HEK293 (cell line): Measurements from ENCODE around the gene IRAK1BP1.

Experiments
- KLF9 ChIP-seq: fragments of 450-650 bp; formaldehyde crosslinking; IDR thresholded peaks from 2 replicates; pipeline ENCODE4 v1.5.1; 2016; ENCODE audit warnings: missing biosample characterization, missing genetic modification characterization, low read depth
- SETDB1 ChIP-seq: IDR thresholded peaks from one replicate; pipeline ENCODE4 v1.6.1; 2017; ENCODE audit warnings: mild to moderate bottlenecking, low read length, moderate library complexity, mixed read lengths; ENCODE audit not compliant: insufficient read length
- ZFP41 ChIP-seq: fragments of 450-650 bp; formaldehyde crosslinking; IDR thresholded peaks from 2 replicates; pipeline ENCODE4 v1.5.1; 2016; ENCODE audit warnings: missing biosample characterization, missing genetic modification characterization, borderline replicate concordance
- ZNF2 ChIP-seq: fragments of 450-650 bp; formaldehyde crosslinking; IDR thresholded peaks from 2 replicates; pipeline ENCODE4 v1.5.1; 2016; ENCODE audit warnings: missing biosample characterization, missing genetic modification characterization
- ZNF202 ChIP-seq: fragments of 450-650 bp; formaldehyde crosslinking; IDR thresholded peaks from 2 replicates; pipeline ENCODE4 v1.5.1; 2016; ENCODE audit warnings: missing biosample characterization, missing genetic modification characterization, borderline replicate concordance
- ZNF530 ChIP-seq: fragments of 450-650 bp; formaldehyde crosslinking; IDR thresholded peaks from 2 replicates; pipeline ENCODE4 v1.5.1; 2016; ENCODE audit warnings: low read depth, missing biosample characterization, missing genetic modification characterization
- ZNF549 ChIP-seq: fragments of 450-650 bp; IDR thresholded peaks from 2 replicates; pipeline ENCODE4 v1.5.1; 2018; ENCODE audit warnings: missing biosample characterization, missing genetic modification characterization, mild to moderate bottlenecking, inconsistent platforms, moderate library complexity
- TF ChIP-seq, protein P1 (sequence below): fragments of 450-650 bp; formaldehyde crosslinking; IDR thresholded peaks from 2 replicates; pipeline ENCODE4 v1.5.1; 2016; ENCODE audit warnings: missing biosample characterization, missing genetic modification characterization
- TF ChIP-seq, protein P2 (sequence below): fragments of 450-650 bp; formaldehyde crosslinking; IDR thresholded peaks from 2 replicates; pipeline ENCODE4 v1.5.1; 2016; ENCODE audit warnings: missing biosample characterization, missing genetic modification characterization
- TF ChIP-seq, protein P3 (sequence below): fragments of 450-650 bp; IDR thresholded peaks from 2 replicates; pipeline ENCODE4 v1.5.1; 2018; ENCODE audit warnings: missing biosample characterization, mild to moderate bottlenecking, missing genetic modification characterization

DNA sequence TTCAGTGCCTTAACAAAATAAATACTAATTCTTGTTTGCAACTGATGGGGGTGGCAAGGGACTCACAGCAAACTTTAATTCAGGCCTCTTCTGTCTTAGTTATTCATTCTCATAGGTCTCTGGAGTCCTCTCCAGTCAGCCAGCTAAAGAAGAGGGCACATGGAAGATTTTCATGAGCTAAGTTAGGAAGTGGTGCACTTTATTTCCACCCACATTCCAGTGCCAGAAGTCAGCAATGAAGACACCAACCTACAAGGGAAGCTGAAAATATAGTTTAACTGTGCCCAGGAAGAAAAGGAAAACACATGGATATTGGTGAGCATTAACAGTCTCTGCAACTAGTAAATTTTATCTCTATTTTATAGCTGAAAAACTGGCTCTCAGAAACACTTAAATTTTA is 16.7 kb upstream of the IRAK1BP1 start:
- TF ChIP-seq ZNF202 (no peak), ZNF2 (tag by site-specific recombination) (no peak), SETDB1 (no peak), ZNF549 (tag by site-specific recombination) (no peak), ZFP41 (tag by site-specific recombination) (no peak), ZNF530 (tag by site-specific recombination) (no peak), KLF9 (tag by site-specific recombination) (no peak)
- TF ChIP-seq, protein P1, sequence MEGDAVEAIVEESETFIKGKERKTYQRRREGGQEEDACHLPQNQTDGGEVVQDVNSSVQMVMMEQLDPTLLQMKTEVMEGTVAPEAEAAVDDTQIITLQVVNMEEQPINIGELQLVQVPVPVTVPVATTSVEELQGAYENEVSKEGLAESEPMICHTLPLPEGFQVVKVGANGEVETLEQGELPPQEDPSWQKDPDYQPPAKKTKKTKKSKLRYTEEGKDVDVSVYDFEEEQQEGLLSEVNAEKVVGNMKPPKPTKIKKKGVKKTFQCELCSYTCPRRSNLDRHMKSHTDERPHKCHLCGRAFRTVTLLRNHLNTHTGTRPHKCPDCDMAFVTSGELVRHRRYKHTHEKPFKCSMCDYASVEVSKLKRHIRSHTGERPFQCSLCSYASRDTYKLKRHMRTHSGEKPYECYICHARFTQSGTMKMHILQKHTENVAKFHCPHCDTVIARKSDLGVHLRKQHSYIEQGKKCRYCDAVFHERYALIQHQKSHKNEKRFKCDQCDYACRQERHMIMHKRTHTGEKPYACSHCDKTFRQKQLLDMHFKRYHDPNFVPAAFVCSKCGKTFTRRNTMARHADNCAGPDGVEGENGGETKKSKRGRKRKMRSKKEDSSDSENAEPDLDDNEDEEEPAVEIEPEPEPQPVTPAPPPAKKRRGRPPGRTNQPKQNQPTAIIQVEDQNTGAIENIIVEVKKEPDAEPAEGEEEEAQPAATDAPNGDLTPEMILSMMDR (tag by site-specific recombination), result no peak
- TF ChIP-seq, protein P2, sequence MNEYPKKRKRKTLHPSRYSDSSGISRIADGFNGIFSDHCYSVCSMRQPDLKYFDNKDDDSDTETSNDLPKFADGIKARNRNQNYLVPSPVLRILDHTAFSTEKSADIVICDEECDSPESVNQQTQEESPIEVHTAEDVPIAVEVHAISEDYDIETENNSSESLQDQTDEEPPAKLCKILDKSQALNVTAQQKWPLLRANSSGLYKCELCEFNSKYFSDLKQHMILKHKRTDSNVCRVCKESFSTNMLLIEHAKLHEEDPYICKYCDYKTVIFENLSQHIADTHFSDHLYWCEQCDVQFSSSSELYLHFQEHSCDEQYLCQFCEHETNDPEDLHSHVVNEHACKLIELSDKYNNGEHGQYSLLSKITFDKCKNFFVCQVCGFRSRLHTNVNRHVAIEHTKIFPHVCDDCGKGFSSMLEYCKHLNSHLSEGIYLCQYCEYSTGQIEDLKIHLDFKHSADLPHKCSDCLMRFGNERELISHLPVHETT, result no peak
- TF ChIP-seq, protein P3, sequence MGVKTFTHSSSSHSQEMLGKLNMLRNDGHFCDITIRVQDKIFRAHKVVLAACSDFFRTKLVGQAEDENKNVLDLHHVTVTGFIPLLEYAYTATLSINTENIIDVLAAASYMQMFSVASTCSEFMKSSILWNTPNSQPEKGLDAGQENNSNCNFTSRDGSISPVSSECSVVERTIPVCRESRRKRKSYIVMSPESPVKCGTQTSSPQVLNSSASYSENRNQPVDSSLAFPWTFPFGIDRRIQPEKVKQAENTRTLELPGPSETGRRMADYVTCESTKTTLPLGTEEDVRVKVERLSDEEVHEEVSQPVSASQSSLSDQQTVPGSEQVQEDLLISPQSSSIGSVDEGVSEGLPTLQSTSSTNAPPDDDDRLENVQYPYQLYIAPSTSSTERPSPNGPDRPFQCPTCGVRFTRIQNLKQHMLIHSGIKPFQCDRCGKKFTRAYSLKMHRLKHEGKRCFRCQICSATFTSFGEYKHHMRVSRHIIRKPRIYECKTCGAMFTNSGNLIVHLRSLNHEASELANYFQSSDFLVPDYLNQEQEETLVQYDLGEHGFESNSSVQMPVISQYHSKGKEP (tag by site-specific recombination), result no peak
